Activated naive CD8-positive, alpha-beta T cell treated with anti-CD3 and anti-CD28 coated beads for 36 hours (primary cell): ENCODE data around the gene BTN2A1. TPM values are rescaled to one million over a fixed set of nuclear protein-coding genes. Genes with fewer than 3 reads are reported as not detected.
"Not testable (repeated sequence)": the region's sequence is repeated elsewhere in the genome, so short reads cannot be mapped to it uniquely, and the experiment has no call there.

ENCODE experiments used
- DNase-seq: peaks from one replicate; pipeline ENCODE4 v3.0.0; 2021
- H3K27ac Mint-ChIP-seq: one replicate; pipeline ENCODE4 v1.8.0; 2022; ENCODE audit warnings: mild to moderate bottlenecking, moderate library complexity, mixed read lengths
- H3K27me3 Mint-ChIP-seq: one replicate; pipeline ENCODE4 v1.8.0; 2022; ENCODE audit warnings: mild to moderate bottlenecking, mixed read lengths
- H3K36me3 Mint-ChIP-seq: one replicate; pipeline ENCODE4 v1.8.0; 2021; ENCODE audit warnings: mild to moderate bottlenecking, mixed read lengths
- H3K4me1 Mint-ChIP-seq: one replicate; pipeline ENCODE4 v1.8.0; 2021; ENCODE audit warnings: mixed read lengths
- H3K4me3 Mint-ChIP-seq: one replicate; pipeline ENCODE4 v1.8.0; 2022; ENCODE audit warnings: mild to moderate bottlenecking, moderate library complexity, mixed read lengths
- H3K9me3 Mint-ChIP-seq: one replicate; pipeline ENCODE4 v1.8.0; 2022; ENCODE audit warnings: mixed read lengths
- total RNA-seq, 2 experiments: library from RNA; stranded (reverse); gene quantifications; one replicate each; pipeline ENCODE4 v1.2.3, GENCODE V29; 2021

BTN2A1 gene
- total RNA-seq, 2 experiments from 2014 or later: 19.0 to 21.3 TPM

DNA sequence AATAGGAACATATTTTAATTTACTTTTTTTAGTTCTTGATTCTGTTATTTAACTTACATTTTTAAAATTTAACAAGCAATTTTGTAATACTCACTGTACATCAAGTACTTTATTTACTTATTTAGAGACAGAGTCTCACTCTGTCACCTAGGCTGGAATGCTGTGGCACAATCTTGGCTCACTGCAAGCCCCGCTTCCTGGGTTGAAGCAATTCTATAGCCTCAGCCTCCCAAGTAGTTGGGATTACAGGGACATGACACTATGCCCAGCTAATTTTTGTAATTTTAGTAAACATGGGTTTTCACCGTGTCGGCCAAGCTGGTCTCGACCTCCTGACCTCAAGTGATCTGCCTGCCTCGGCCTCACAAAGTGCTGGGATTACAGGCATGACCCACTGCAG lies 10.5 kb upstream of the BTN2A1 start:
- no peaks in the 10 kb centered on the region for H3K9me3 Mint-ChIP-seq
- no peak overlapping the region for H3K4me3 Mint-ChIP-seq
- no peak for DNase-seq
- H3K27ac Mint-ChIP-seq: no peak overlapping the region
- H3K4me1 Mint-ChIP-seq: peaks cover 51% of the 10 kb centered on the region
- peaks cover 48% of the 10 kb centered on the region for H3K36me3 Mint-ChIP-seq
- H3K27me3 Mint-ChIP-seq: no peaks in the 10 kb centered on the region

GRCh38 chr6:26450240-26450639 lies 7.5 kb upstream of the BTN2A1 start:
- H3K4me3 Mint-ChIP-seq: no peak overlapping the region
- peaks cover 35% of the 10 kb centered on the region for H3K36me3 Mint-ChIP-seq
- H3K4me1 Mint-ChIP-seq: peaks cover 29% of the 10 kb centered on the region
- H3K27ac Mint-ChIP-seq: peak overlapping the region; percentile 32
- no peak for DNase-seq
- H3K9me3 Mint-ChIP-seq: no peaks in the 10 kb centered on the region
- no peaks in the 10 kb centered on the region for H3K27me3 Mint-ChIP-seq

- Mint-ChIP-seq H3K36me3 (peaks cover 32% of the 10 kb centered on the region), H3K27ac (no peak overlapping the region), H3K4me1 (peaks cover 19% of the 10 kb centered on the region)
Measured at GRCh38 chr6:26452631-26453235, 5.0 kb upstream of the BTN2A1 start.

DNA sequence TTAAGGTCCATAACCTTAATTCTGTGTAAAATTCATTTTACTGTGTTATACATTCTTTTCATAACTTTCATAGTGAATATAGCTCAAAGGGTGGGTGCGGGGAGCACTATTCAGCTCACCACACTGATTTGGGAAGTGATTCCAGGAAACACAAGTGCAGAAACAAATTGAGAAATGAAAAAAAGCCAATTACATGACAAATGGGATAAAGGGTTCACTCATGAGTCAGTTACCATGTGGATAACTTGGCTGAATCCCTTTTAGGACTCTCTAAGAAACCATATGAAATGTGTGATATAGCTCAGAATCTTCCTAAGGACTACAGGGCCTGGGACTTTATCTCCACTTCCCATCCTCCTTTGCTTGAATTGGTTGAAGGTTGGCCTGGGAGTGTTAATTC lies 3.1 kb upstream of the BTN2A1 start:
- H3K27ac Mint-ChIP-seq: no peak overlapping the region
- H3K9me3 Mint-ChIP-seq: no peaks in the 10 kb centered on the region
- H3K27me3 Mint-ChIP-seq: no peaks in the 10 kb centered on the region
- H3K36me3 Mint-ChIP-seq: peaks cover 29% of the 10 kb centered on the region
- no peak overlapping the region for H3K4me3 Mint-ChIP-seq
- peaks cover 16% of the 10 kb centered on the region for H3K4me1 Mint-ChIP-seq
- DNase-seq: no peak

More at GRCh38 chr6:26452631-26453235, 5.0 kb upstream of the BTN2A1 start:
- H3K4me3 Mint-ChIP-seq: no peak overlapping the region
- no peak for DNase-seq
- no peaks in the 10 kb centered on the region for H3K9me3 Mint-ChIP-seq
- H3K27me3 Mint-ChIP-seq: no peaks in the 10 kb centered on the region

GRCh38 chr6:26455357-26455970 lies 2.3 kb upstream of the BTN2A1 start:
- no peak for DNase-seq
- H3K9me3 Mint-ChIP-seq: no peaks in the 10 kb centered on the region
- peaks cover 30% of the 10 kb centered on the region for H3K36me3 Mint-ChIP-seq
- H3K27me3 Mint-ChIP-seq: no peaks in the 10 kb centered on the region
- no peak overlapping the region for H3K4me3 Mint-ChIP-seq
- H3K27ac Mint-ChIP-seq: no peak overlapping the region
- peaks cover 24% of the 10 kb centered on the region for H3K4me1 Mint-ChIP-seq

- Mint-ChIP-seq H3K4me1 (peaks cover 34% of the 10 kb centered on the region), H3K36me3 (peaks cover 38% of the 10 kb centered on the region), H3K4me3 (peak overlapping the region; percentile 97), H3K9me3 (no peaks in the 10 kb centered on the region), H3K27me3 (no peaks in the 10 kb centered on the region), H3K27ac (peak overlapping the region; percentile 97)
- DNase-seq: no peak
Measured at GRCh38 chr6:26457264-26457805, 420 bp upstream of the BTN2A1 start.

DNA sequence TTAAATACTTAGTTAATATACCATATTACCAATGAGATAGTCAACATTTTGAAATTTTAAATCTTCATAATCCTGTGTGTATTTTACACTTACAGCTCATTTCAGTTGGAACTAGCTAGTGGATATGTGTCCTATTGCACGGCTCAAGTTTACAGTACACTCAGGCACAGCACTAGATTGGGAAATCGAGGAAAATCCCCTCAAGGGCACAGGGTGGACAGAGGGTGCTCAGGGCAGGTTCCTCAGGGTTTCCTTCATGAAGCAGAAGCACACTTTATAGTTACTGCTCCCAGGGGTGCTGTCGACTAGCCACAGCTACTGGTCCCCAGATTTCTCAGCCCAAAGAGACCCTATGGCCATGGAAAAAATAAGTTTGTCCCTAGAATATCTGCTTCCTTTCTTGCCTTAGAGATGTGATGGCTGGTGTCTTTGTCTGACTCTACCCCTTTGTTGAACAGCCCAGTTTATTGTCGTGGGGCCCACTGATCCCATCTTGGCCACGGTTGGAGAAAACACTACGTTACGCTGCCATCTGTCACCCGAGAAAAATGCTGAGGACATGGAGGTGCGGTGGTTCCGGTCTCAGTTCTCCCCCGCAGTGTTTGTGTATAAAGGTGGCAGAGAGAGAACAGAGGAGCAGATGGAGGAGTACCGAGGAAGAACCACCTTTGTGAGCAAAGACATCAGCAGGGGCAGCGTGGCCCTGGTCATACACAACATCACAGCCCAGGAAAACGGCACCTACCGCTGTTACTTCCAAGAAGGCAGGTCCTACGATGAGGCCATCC lies 1.5 kb downstream of the BTN2A1 start:
- Mint-ChIP-seq H3K4me1 (peaks cover 52% of the 10 kb centered on the region), H3K36me3 (peaks cover 53% of the 10 kb centered on the region), H3K27ac (no peak overlapping the region), H3K9me3 (no peaks in the 10 kb centered on the region), H3K4me3 (peak overlapping the region; percentile 64), H3K27me3 (no peaks in the 10 kb centered on the region)
- no peak for DNase-seq

- DNase-seq, H3K4me3 Mint-ChIP-seq, H3K9me3 Mint-ChIP-seq, H3K27me3 Mint-ChIP-seq: not testable (repeated sequence)
- Mint-ChIP-seq H3K4me1 (peaks cover 58% of the 10 kb centered on the region), H3K36me3 (peaks cover 64% of the 10 kb centered on the region), H3K27ac (peak overlapping the region; percentile 49)
Measured at GRCh38 chr6:26461353-26461752, 3.6 kb downstream of the BTN2A1 start.

- Mint-ChIP-seq H3K9me3 (no peaks in the 10 kb centered on the region), H3K4me3 (no peak overlapping the region), H3K4me1 (peaks cover 47% of the 10 kb centered on the region), H3K36me3 (peaks cover 76% of the 10 kb centered on the region), H3K27ac (peak overlapping the region; percentile 26), H3K27me3 (no peaks in the 10 kb centered on the region)
- no peak for DNase-seq
Measured at GRCh38 chr6:26464014-26464413, 6.3 kb downstream of the BTN2A1 start.

GRCh38 chr6:26464416-26465131 lies 6.8 kb downstream of the BTN2A1 start:
- Mint-ChIP-seq H3K27ac (peak overlapping the region; percentile 26), H3K4me1 (peaks cover 43% of the 10 kb centered on the region), H3K36me3 (peaks cover 74% of the 10 kb centered on the region), H3K4me3 (no peak overlapping the region), H3K9me3 (no peaks in the 10 kb centered on the region), H3K27me3 (no peaks in the 10 kb centered on the region)
- DNase-seq: no peak

DNA sequence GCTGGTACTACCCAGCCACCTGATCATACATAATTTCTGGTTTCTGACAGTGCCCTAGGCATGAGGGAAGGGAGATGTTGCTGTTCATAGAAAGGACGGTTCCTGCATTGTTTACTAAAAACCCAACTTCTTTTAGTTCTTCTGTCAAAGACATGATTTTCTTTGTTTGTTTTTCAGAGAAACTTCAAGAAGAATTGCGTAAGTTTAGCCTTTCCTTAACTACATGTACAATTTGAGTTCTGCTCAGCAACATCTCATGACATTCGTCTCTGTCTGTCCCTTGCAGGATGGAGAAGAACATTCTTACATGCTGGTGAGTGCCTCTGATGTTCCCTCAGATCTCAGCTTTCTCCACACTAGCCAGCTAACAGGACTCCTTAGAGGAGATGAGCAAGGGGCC lies 8.0 kb downstream of the BTN2A1 start:
- H3K27ac Mint-ChIP-seq: peak overlapping the region; percentile 59
- H3K4me3 Mint-ChIP-seq: no peak overlapping the region
- no peaks in the 10 kb centered on the region for H3K27me3 Mint-ChIP-seq
- no peaks in the 10 kb centered on the region for H3K9me3 Mint-ChIP-seq
- peaks cover 32% of the 10 kb centered on the region for H3K4me1 Mint-ChIP-seq
- DNase-seq: no peak
- H3K36me3 Mint-ChIP-seq: peaks cover 65% of the 10 kb centered on the region

GRCh38 chr6:26468829-26469228 lies 11.1 kb downstream of the BTN2A1 start:
- Mint-ChIP-seq H3K9me3 (peaks cover 14% of the 10 kb centered on the region), H3K36me3 (peaks cover 62% of the 10 kb centered on the region), H3K27me3 (no peaks in the 10 kb centered on the region), H3K4me3 (no peak overlapping the region), H3K4me1 (peaks cover 24% of the 10 kb centered on the region), H3K27ac (no peak overlapping the region)
- no peak for DNase-seq

DNA sequence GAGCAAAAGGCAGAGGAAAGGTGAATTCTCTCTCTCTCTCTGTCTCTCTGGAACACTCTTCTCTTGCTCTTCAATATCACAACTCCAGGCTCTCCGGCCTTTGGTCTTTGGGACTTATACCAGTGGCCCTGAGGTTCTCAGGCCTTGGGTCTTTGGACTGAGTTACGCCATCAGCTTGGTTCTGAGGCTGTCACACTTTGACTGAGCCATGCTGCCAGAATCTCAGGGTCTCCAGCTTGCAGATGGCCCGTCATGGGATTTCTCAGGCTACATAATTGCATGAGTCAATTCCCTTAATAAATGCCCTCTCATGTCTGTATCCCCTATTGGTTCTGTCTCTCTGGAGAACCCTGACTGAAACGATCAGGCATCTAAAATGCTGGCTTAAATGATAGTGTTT lies 12.9 kb downstream of the BTN2A1 start:
- Mint-ChIP-seq H3K27ac (no peak overlapping the region), H3K27me3 (no peaks in the 10 kb centered on the region), H3K36me3 (peaks cover 60% of the 10 kb centered on the region), H3K4me1 (peaks cover 20% of the 10 kb centered on the region), H3K9me3 (peaks cover 14% of the 10 kb centered on the region), H3K4me3 (no peak overlapping the region)
- no peak for DNase-seq

DNA sequence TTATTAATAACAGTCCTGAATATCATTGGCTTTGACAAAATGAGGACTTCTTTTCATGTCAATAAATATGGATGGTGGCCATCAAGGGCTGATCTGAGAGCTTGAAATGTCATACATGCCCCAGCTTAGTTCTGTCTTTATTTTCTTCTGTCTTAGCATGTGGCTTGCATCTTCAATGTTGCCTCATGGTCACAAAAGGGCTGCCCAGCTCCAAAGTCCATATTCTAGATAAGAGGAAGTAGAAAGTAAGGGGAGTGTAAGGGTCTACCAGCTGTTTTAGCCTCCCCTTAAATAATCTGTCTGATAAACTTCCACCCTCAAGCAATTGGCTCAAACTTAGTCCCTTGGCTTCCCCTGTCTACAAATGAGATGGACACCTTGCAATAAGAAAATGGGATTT lies 14.2 kb downstream of the BTN2A1 start:
- peaks cover 14% of the 10 kb centered on the region for H3K9me3 Mint-ChIP-seq
- H3K27ac Mint-ChIP-seq: peak overlapping the region; percentile 17
- DNase-seq: no peak
- peaks cover 27% of the 10 kb centered on the region for H3K4me1 Mint-ChIP-seq
- peaks cover 55% of the 10 kb centered on the region for H3K36me3 Mint-ChIP-seq
- no peaks in the 10 kb centered on the region for H3K27me3 Mint-ChIP-seq
- H3K4me3 Mint-ChIP-seq: no peak overlapping the region
